B cell (primary cell): Measurements from ENCODE around the gene PCP4.

ENCODE experiments used
- EZH2 ChIP-seq: IDR thresholded peaks from 2 replicates; pipeline ENCODE4 v1.6.1; 2012; ENCODE audit warnings: borderline replicate concordance, low read depth, mild to moderate bottlenecking, moderate library complexity, low read length; ENCODE audit not compliant: insufficient read depth, poor library complexity, severe bottlenecking
- TF ChIP-seq, protein P1 (sequence below): fragments of 200-600 bp; IDR thresholded peaks from one replicate; pipeline ENCODE4 v1.8.0; 2022; ENCODE audit warnings: antibody characterized with exemption, mild to moderate bottlenecking

DNA sequence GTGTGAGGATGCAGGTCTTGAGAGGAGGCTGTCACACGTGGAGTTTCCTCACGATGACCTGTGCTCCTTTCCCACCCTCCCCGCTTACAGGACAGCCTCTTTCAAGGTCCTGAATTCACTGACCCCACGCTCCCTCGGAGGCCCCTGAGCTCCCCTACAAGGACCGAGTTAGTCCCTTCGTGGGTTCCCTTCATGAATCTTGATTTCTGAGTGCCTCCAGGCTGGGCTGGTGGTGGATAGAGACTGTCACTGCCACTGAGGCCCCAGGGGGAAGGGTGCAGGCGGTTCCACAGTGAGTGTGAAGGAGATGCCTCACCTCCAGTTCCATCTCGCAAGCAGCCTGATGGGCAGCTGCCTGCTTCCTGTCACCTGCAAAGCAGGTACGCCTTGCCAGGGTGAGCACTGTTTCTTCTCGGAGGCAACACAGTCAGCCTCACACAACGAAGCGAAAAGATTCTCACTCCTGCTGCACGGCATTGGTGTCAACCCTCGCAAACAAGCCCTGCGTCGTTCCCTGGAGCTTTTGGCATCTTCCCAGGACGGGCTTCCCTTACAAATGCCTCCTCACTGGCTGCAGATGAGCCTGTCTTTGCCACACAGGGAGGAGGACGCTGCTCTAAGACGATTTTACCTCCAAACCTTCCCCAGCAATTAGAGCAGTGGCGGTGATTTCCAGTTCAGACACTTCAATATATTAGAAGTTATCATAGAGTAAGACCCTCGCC lies 26.7 kb upstream of the PCP4 start:
- TF ChIP-seq, protein P1, sequence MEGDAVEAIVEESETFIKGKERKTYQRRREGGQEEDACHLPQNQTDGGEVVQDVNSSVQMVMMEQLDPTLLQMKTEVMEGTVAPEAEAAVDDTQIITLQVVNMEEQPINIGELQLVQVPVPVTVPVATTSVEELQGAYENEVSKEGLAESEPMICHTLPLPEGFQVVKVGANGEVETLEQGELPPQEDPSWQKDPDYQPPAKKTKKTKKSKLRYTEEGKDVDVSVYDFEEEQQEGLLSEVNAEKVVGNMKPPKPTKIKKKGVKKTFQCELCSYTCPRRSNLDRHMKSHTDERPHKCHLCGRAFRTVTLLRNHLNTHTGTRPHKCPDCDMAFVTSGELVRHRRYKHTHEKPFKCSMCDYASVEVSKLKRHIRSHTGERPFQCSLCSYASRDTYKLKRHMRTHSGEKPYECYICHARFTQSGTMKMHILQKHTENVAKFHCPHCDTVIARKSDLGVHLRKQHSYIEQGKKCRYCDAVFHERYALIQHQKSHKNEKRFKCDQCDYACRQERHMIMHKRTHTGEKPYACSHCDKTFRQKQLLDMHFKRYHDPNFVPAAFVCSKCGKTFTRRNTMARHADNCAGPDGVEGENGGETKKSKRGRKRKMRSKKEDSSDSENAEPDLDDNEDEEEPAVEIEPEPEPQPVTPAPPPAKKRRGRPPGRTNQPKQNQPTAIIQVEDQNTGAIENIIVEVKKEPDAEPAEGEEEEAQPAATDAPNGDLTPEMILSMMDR: no peak
- TF ChIP-seq EZH2: no peak
